Measurements from ENCODE around the gene MRPS9.

The MRPS9 gene

DNA sequence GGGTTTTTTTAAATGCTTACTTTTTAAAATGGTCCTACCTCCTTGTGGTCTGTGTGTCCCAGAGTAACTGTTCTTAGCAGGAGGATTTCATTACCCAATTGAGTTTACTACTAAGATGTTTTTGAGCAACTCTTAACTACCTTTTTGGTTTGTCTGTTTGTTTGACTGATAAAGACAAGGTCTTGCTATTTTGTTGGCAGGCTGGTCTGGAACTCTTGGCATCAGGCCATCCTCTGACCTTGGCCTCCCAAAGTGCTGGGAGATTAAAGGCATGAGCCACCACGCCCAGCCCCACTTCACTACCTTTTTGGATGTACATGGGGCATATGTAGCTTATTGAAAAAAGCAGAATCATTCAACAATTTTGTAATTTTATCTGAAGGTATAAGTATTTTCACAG, 14.9 kb downstream of the MRPS9 start:
- no peak overlapping the region for H2AFZ ChIP-seq (ENCODE audit: low read depth, low read length)
- no peaks in the 10 kb centered on the region for H4K20me1 ChIP-seq (ENCODE audit: insufficient read depth, low read length)
- H3K4me1 ChIP-seq (ENCODE audit: low read length), result no peaks in the 10 kb centered on the region
- H3K4me2 ChIP-seq (ENCODE audit: low read length), result no peak overlapping the region
- H3K27me3 ChIP-seq (ENCODE audit: low read depth, low read length), result no peaks in the 10 kb centered on the region
- peaks cover 6% of the 10 kb centered on the region; the same call in 1 of the 2 replicates for H3K79me2 ChIP-seq (ENCODE audit: low read length)
- H3K9me3 ChIP-seq (ENCODE audit: insufficient read depth, low read length), result no peaks in the 10 kb centered on the region
- no peak for TF ChIP-seq EZH2phosphoT487 (IDR thresholded peaks at IDR 0.05; ENCODE audit: low read depth)
- TF ChIP-seq, protein P1, sequence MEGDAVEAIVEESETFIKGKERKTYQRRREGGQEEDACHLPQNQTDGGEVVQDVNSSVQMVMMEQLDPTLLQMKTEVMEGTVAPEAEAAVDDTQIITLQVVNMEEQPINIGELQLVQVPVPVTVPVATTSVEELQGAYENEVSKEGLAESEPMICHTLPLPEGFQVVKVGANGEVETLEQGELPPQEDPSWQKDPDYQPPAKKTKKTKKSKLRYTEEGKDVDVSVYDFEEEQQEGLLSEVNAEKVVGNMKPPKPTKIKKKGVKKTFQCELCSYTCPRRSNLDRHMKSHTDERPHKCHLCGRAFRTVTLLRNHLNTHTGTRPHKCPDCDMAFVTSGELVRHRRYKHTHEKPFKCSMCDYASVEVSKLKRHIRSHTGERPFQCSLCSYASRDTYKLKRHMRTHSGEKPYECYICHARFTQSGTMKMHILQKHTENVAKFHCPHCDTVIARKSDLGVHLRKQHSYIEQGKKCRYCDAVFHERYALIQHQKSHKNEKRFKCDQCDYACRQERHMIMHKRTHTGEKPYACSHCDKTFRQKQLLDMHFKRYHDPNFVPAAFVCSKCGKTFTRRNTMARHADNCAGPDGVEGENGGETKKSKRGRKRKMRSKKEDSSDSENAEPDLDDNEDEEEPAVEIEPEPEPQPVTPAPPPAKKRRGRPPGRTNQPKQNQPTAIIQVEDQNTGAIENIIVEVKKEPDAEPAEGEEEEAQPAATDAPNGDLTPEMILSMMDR (IDR thresholded peaks at IDR 0.05; ENCODE audit: low read depth, low read length), result no peak
- no peak overlapping the region for H3K9ac ChIP-seq (ENCODE audit: low read length)
- peaks cover 9% of the 10 kb centered on the region for H3K36me3 ChIP-seq (replicated peaks; ENCODE audit: low read depth, low read length)
- H3K27ac ChIP-seq (ENCODE audit: low read length), result no peak overlapping the region
- no peak overlapping the region for H3K4me3 ChIP-seq (ENCODE audit: low read length)

DNA sequence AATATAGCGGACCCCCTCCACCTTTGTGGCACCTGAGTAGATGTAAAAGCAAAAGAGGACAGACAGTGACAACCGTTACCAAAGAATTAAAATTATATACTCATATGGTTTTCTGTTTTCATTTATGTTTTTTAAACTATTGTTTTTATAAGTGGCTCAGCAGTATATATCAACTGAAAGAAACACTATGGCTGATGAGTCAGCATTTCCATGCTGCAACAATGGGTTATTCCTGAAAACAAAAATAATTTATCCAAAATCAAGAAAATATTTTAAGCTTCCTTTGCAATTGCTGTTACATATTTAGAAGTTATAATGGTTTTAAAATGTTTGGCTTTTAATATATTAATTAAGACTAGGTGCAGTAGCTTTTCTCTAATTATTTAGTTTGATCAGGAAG, 17.7 kb downstream of the MRPS9 start:
- Histone ChIP-seq H3K4me2 (ENCODE audit: low read length) (no peak overlapping the region), H3K36me3 (replicated peaks; ENCODE audit: low read depth, low read length) (peaks cover 9% of the 10 kb centered on the region), H3K27ac (ENCODE audit: low read length) (no peak overlapping the region), H3K9me3 (ENCODE audit: insufficient read depth, low read length) (no peaks in the 10 kb centered on the region), H3K9ac (ENCODE audit: low read length) (no peak overlapping the region), H3K27me3 (ENCODE audit: low read depth, low read length) (no peaks in the 10 kb centered on the region), H4K20me1 (ENCODE audit: insufficient read depth, low read length) (no peaks in the 10 kb centered on the region), H3K4me1 (ENCODE audit: low read length) (no peaks in the 10 kb centered on the region), H3K4me3 (ENCODE audit: low read length) (no peak overlapping the region), H3K79me2 (ENCODE audit: low read length) (peaks cover 9% of the 10 kb centered on the region; the same call in 1 of the 2 replicates), H2AFZ (ENCODE audit: low read depth, low read length) (no peak overlapping the region)
- no peak for TF ChIP-seq EZH2phosphoT487 (IDR thresholded peaks at IDR 0.05; ENCODE audit: low read depth)
- TF ChIP-seq, protein P1 (IDR thresholded peaks at IDR 0.05; ENCODE audit: low read depth, low read length), result no peak

DNA sequence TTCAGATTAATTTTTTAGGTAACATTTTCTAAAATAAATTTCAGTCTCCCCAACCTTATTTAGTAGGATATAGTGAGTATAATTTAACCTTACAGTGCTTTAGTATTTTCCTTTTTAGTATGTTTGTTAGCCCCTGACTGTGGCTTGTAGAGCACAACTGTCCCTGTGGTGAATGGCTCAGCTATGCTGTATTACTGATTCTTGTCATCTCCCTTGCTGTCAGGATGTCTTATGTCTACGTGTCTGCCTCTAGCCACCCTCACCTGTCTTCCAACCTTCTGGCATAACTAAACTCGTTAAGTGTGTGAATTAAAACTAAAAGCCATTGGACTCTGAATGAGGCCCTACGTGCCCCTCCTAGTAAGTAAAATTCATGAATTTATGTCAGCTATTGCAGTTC, 18.4 kb downstream of the MRPS9 start:
- H3K79me2 ChIP-seq (ENCODE audit: low read length), result peaks cover 9% of the 10 kb centered on the region; the same call in 1 of the 2 replicates
- H3K4me3 ChIP-seq (ENCODE audit: low read length), result no peak overlapping the region
- no peak overlapping the region for H3K4me2 ChIP-seq (ENCODE audit: low read length)
- no peaks in the 10 kb centered on the region for H3K9me3 ChIP-seq (ENCODE audit: insufficient read depth, low read length)
- TF ChIP-seq EZH2phosphoT487 (IDR thresholded peaks at IDR 0.05; ENCODE audit: low read depth), result no peak
- TF ChIP-seq, protein P1 (IDR thresholded peaks at IDR 0.05; ENCODE audit: low read depth, low read length), result no peak
- H2AFZ ChIP-seq (ENCODE audit: low read depth, low read length), result no peak overlapping the region
- no peak overlapping the region for H3K27ac ChIP-seq (ENCODE audit: low read length)
- H3K36me3 ChIP-seq (replicated peaks; ENCODE audit: low read depth, low read length), result peaks cover 4% of the 10 kb centered on the region
- H3K27me3 ChIP-seq (ENCODE audit: low read depth, low read length), result no peaks in the 10 kb centered on the region
- no peaks in the 10 kb centered on the region for H3K4me1 ChIP-seq (ENCODE audit: low read length)
- H3K9ac ChIP-seq (ENCODE audit: low read length), result no peak overlapping the region
- H4K20me1 ChIP-seq (ENCODE audit: insufficient read depth, low read length), result no peaks in the 10 kb centered on the region

DNA sequence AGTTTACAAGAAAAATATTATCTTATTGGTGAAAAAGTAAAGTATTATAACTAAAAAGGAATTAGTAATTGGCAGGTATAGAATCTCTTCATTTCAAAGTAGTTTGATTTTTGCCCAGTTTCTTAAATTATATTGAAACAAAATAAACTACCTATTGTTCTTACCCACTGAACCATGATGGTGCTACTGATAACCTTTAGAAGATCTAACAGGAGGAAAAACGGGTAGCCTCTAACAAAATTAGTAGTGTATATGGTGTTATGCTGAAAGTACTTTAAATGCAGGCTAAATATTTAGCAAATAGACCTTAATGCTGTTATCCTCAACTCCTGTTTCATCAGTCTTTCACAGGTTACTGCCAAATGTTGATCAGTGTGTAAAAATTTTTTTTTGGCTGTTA, 19.1 kb downstream of the MRPS9 start:
- no peak overlapping the region for H3K4me3 ChIP-seq (ENCODE audit: low read length)

More for the DNA sequence above, 19.1 kb downstream of the MRPS9 start:
- no peaks in the 10 kb centered on the region for H4K20me1 ChIP-seq (ENCODE audit: insufficient read depth, low read length)
- H3K4me1 ChIP-seq (ENCODE audit: low read length), result no peaks in the 10 kb centered on the region
- peaks cover 4% of the 10 kb centered on the region for H3K36me3 ChIP-seq (replicated peaks; ENCODE audit: low read depth, low read length)
- no peaks in the 10 kb centered on the region for H3K27me3 ChIP-seq (ENCODE audit: low read depth, low read length)
- H3K27ac ChIP-seq (ENCODE audit: low read length), result no peak overlapping the region
- no peak overlapping the region for H2AFZ ChIP-seq (ENCODE audit: low read depth, low read length)
- no peak overlapping the region for H3K9ac ChIP-seq (ENCODE audit: low read length)
- H3K79me2 ChIP-seq (ENCODE audit: low read length), result peaks cover 9% of the 10 kb centered on the region; the same call in 1 of the 2 replicates
- no peak overlapping the region for H3K4me2 ChIP-seq (ENCODE audit: low read length)
- no peaks in the 10 kb centered on the region for H3K9me3 ChIP-seq (ENCODE audit: insufficient read depth, low read length)
- TF ChIP-seq EZH2phosphoT487 (IDR thresholded peaks at IDR 0.05; ENCODE audit: low read depth), result no peak
- TF ChIP-seq, protein P1 (IDR thresholded peaks at IDR 0.05; ENCODE audit: low read depth, low read length), result no peak

Measured in OCI-LY3 (cell line).